ENCODE data around the gene SLCO2A1.

Gene SLCO2A1

GRCh38 chr3:133977568-133977967 is 52.2 kb downstream of the SLCO2A1 start:
- no peak for DNase-seq

DNA sequence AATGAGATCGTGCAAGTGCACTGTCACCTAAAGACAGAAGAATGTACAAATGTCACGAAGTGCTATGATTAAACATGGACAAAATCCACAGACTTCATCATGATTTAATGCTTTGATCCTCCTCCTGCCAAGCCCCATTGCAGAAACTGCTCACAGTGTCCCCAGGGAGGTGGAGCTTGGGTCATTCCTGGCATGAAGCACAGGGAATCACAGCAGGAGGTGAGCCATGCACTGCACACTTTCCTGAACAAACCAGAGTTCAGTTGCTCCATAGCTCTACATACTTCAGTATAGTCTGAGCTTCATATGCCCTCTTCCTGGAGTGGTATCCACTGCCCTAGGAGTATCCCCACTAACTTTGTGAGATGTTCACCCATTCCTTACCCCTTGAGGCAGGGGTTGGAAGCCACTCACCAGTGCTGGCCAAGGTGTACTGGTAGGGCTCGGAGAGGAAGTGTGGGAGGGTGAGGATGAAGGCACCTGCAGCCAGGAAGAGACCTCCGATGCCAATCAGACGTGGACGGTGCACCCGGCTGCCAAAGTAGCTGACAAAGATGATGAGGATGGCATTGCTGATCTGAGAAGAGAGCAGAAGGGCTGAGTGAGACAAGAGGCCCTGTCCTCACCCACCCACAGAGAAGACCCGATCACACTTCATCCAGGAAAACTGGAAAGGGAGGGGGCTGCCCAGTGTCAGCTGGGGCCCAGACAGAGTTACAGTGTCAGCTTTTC is 56.3 kb downstream of the SLCO2A1 start:
- DNase-seq: no peak

- DNase-seq: no peak
These were observed 57.6 kb downstream of the SLCO2A1 start for GRCh38 chr3:133972156-133972555.

GRCh38 chr3:133970916-133971315 is 58.8 kb downstream of the SLCO2A1 start:
- DNase-seq: no peak

GRCh38 chr3:133970339-133970738 is 59.4 kb downstream of the SLCO2A1 start:
- DNase-seq: no peak

DNA sequence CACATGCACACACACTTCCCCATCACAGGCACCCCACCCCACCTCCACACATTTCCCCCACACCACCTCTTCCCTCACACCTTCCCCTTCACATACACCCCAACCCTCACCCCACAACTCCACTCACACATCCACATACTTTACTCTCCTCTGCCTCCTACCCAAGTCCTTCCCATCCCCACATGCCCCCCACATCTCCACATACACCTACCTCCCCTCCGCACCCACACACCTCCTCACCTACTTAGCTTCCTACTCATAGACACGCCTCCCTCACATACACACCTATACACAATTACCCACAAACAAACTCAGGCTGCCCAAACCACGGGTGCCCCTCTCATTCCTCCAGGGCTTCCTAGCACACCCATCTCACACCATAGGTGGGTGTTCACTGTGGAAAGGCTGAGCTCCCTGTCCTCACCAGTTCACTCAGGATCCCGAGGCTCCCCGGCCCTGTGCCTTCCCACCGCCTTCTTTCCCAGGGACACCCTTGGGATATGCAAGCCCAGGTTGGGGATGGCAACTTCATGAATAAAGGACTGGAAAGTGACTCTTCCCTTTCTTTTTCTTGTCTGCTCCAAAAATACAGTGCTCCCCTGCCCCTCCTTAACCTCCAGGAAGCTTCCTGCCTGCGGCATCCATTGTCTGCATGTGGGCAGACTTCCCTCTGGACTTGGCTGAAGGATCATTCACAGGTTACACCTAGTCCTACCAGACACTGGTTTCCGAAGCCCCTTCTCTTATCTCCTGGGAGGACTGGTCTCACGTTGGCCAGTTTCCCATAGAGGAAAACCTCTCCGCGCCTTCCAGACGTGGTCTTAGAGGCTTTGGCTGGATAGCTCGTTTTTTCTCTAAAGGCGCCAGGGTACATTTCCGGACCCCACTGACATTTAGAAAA is 61.5 kb downstream of the SLCO2A1 start:
- DNase-seq: no peak

DNA sequence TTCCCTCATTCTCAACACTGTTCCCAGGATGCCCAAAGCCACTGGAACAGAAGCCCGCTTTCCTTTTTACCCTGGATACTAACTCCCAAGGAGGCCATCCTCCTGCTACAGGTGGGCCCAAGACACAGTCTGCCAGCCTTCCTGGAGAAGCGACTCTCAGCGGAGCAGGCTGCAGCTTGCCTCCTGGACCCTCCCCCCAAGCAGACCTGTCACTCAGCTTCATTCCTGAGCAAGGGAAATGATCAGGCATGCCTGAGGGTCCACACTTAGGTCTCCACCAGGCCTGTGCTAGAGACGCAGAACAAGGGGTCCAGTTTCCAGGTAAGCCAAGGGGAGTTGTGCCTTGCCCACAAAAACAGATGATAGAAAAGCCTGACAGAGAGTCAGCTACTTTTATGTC is 62.8 kb downstream of the SLCO2A1 start:
- DNase-seq: no peak

DNA sequence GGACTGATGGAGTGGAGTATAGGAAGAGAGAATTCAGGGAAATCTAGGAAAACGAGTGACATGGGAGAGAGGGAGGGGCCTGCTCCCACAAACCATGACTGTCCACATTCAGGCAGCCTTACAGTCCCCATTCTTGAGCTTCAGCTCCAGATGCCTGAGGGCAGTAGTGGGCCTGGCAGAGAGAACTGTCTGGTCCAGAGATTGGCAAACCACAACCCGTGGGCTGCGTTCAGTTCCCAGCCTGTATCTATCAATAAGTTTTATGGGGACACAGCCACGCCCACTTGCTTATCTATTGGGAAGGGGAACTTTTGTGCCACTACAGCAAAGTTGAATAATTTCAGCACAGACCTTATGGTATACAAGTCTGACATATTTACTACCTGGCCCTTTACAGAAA is 63.8 kb downstream of the SLCO2A1 start:
- DNase-seq: no peak

GRCh38 chr3:133965013-133965570 is 64.6 kb downstream of the SLCO2A1 start:
- no peak for DNase-seq

DNA sequence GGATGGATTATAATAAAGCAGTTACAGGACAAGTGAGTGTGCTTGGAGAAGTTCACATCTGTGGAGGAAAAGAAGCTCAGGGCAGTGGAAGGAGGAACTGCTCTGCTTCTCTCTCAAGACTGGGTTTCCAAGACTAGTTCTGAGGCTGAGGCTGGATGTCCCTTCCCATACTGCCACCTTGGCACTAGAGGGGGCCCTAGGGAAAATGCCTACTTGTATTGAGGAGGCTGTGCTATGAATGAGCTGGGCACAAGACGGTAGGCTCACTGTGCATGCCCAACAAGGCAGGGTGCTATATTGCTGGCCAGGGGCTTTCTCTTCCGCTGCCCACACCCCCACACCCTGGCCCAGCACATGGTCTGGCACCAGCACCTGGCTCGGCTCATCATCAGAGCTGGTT is 65.2 kb downstream of the SLCO2A1 start:
- no peak for DNase-seq

DNA sequence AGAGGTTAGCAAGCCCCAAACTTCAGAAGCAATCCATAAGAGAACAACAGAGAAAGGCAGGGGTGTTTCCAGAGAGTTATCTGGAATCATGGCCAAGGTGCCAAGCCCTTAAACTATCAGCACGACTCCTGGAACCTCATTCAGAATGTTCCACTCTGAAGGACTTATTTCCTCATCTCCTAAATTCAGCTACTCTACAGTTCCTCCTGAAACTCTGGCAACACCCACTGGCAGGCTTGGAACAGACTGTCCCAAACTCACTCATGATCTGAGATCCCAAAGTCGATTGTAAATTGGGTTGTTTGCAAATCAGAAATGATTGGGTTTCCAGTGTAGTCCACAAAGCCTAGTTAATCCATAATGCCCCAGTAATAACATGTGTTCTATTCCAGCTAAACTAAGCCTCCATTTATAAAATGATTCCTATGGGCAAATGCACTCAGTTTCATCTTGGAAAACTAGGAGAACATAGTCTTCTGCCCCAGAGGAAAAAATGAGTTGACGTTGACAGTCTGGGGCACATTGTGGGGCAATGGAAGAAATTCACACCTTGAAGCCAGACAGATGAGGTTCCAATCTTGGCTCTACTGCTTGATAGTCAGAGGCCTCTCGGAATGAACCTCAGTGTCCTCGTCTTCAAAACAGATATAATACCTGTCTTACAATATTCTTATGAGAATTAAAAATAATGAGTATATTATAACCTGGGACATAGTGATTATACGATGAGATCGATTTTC is 65.9 kb downstream of the SLCO2A1 start:
- no peak for DNase-seq

DNA sequence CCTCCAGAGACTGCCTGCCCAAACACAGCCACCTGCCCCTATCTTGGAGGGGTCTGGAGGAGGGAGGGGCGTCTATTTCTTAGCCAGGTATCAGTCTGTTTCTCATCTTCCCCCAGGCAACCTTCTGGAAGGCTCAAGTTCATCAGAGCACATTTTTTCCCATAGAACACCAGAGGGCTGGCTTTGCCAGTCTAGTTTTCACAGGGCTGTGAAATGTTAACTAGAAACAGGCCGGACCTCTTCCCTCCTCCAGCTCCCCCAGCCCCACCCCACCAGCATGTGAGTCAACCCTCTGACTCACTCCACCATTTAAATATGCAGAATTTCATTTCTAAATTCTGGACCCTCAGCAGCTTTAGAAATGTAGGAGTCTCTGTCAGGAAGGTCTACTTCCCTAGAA is 66.9 kb downstream of the SLCO2A1 start:
- DNase-seq: no peak

DNA sequence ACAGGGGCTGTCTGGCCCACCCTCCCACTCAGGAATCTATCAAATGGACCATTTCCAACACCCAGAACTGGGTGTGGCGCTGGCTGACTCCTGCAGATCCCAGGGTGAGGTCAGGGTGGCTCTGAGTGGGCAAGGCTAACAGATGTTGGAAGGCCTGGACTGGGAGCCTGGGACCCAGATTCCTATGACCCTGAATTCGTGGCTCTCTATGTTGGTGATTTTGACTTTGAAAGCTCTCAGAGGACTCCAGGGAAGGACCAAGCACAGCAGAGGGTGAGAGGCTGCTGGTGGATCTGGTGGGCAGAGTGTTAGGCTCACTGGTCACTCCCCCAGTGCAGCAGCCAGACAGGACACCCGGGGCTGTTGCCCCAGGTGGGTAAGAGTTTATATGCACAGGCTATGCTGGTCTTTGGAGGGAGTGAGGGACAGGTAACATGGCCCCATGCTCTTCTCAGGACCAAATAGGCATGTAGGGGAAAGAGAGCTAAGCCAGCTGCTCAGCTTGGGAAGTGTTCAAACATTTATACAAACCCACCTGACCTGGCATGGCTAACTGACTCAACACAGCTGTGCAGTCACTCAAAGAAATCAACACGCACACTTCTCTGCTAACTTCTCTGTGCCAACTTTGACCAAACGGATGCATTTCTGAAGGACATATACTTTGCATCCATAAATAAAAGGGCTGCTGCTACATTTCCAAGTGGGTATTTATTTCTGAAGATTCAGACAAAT is 71.5 kb downstream of the SLCO2A1 start:
- DNase-seq: peak; percentile 23

- DNase-seq: peak; percentile 6
These were observed 72.7 kb downstream of the SLCO2A1 start for GRCh38 chr3:133956982-133957381.

DNA sequence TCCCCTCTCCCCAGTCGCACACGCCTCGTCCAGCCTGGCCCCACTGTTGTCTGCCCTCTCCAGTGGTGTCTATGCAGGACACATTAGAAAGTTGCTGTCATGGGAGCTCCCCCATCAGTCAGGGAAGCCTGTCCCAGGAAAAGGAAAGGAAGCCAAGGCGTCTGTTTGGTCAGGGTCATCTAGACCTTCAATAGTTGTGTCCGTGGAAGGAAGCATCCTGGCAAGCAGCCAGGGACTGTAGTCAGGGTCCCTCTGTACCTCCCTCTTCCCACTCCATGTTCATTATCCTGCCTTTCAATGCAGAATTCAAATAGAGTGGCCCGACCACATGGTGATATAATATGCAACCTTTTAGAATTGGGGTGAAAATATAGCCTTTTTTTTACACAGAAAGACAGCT is 73.4 kb downstream of the SLCO2A1 start:
- peak; percentile 31 for DNase-seq

- DNase-seq: peak; percentile 13
These were observed 73.8 kb downstream of the SLCO2A1 start for GRCh38 chr3:133955892-133956291.

GRCh38 chr3:133954717-133955360 is 74.9 kb downstream of the SLCO2A1 start:
- DNase-seq: peak; percentile 16

- DNase-seq: peak; percentile 14
These were observed 76.4 kb downstream of the SLCO2A1 start for GRCh38 chr3:133953297-133953696.

DNA sequence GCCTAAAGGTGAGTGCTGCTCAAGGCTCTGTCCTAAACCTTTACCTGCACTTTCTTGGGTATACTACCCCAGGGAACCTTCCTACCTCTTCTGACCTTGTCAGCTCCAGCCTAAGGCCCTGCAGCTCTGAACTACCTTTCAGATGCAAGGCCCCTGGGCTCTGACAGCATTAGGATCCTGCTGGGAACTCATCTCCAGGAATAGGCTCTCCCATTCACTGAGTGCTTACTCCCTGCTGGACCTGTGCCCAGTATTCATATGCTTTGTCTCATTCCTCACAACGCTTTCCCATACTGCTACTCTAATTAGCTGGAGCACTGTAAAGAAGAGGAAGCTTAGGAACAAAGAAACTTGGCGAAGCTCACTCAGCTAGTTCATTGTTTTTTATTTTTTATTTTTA is 80.3 kb downstream of the SLCO2A1 start:
- DNase-seq: peak; percentile 51

DNA sequence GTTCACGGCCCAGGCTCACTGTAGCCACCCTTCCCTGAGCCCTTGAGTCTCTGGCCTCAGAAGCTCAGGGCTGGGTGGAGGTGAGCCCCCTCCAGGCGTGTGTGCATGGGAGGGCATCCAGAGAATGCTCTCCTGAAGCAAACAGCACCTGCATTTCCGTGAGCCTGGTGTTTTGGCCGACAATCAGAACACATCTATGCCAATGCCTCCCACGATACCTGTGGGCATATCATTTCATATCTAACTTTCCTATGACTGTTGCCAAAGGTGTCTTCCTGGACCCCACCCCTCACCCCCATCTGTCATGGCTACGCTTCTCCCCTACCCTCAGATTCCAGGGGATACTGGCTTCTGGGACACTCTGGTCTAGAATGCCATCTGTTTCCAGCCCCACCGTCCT is 80.7 kb downstream of the SLCO2A1 start:
- no peak for DNase-seq

DNA sequence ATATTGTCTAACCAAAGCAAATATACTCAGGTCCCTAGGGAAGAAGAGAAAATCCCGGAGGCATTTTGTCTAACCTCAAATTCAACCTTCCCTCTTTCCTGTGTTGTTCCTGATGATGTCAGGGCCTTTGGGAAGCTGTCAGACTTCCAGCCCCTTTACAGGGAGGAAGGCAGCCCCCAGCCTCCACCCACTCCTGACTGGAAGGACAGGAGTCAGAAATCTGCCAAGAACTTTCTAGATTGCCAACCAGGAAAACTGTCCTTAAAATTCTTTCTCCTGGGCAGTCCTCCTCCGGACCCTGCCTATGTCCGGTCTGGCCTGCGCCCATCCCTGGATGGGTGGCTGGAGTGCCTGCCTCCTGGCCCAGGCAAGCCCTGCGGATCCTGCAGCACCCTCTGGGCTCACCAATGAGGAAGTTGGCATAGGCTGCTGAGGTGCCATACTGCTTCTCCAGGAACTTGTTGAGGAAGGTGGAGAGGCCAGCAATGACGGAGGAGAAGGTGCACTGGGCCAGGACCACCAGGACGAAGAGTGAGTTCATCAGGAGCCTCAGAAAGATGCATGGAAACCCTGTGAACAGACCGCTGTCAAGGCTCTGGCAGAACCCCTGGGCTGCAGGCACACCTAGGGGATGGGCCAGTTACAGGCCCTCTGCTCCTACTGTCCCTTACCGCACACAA is 81.5 kb downstream of the SLCO2A1 start:
- peak; percentile 30 for DNase-seq
